ENCODE data around the gene CBR3.

The CBR3 gene

GRCh38 chr21:36183144-36183795 lies 48.4 kb downstream of the CBR3 start:
- no peak overlapping the region for H3K27ac ChIP-seq (ENCODE audit: extremely low read depth, low read depth, low read length)
- H3K36me3 ChIP-seq (ENCODE audit: control insufficient read depth in 2 of 2, insufficient read depth in 1 of 2, low read length in 2 of 2), result no peaks in the 10 kb centered on the region
- peaks cover 7% of the 10 kb centered on the region for H3K4me1 ChIP-seq (ENCODE audit: control insufficient read depth, insufficient read depth, low read length)
- TF ChIP-seq KLF1 (tag by site-specific recombination; IDR thresholded peaks at IDR 0.05) (no peak), ZNF664 (tag by site-specific recombination; IDR thresholded peaks at IDR 0.05) (0 out of 2 replicates have a peak, but pooled peaks have one; percentile 28), ZNF341 (tag by site-specific recombination; IDR thresholded peaks at IDR 0.05; ENCODE audit: low read depth) (peak; percentile 12; the same call in 1 of the 2 replicates)
- CTCF ChIA-PET, result interaction anchor here (0.5 to 0.9 kb wide), 4 partner anchors 16 to 807 kb away, joined by 3 read pairs; no protein-coding TSS in a partner anchor
- POLR2A ChIA-PET, result no interaction called here
- H3K4me3 ChIP-seq (ENCODE audit: low read depth, low read length), result no peak overlapping the region
- H3K9me3 ChIP-seq (ENCODE audit: control insufficient read depth, insufficient read depth, low read depth, low read length), result no peaks in the 10 kb centered on the region

- CTCF ChIA-PET, result interaction anchor here (0.9 kb wide), 1 partner anchor 14 kb away, joined by 3 read pairs; no protein-coding TSS in a partner anchor
- no peak overlapping the region for H3K27ac ChIP-seq (ENCODE audit: extremely low read depth, low read depth, low read length)
- POLR2A ChIA-PET, result interaction anchor here (0.6 kb wide), 1 partner anchor 11 kb away, joined by 3 read pairs; no protein-coding TSS in a partner anchor
- H3K4me1 ChIP-seq (ENCODE audit: control insufficient read depth, insufficient read depth, low read length), result peaks cover 11% of the 10 kb centered on the region
- TF ChIP-seq GLI4 (tag by site-specific recombination; IDR thresholded peaks at IDR 0.05) (no peak), ZBTB48 (tag by site-specific recombination; IDR thresholded peaks at IDR 0.05) (no peak), ZNF184 (tag by site-specific recombination; IDR thresholded peaks at IDR 0.05) (no peak), ZNF324 (tag by site-specific recombination; IDR thresholded peaks at IDR 0.05) (no peak), EGR2 (tag by site-specific recombination; IDR thresholded peaks at IDR 0.05; ENCODE audit: low read depth) (peak; percentile 82), ZNF501 (tag by site-specific recombination; IDR thresholded peaks at IDR 0.05) (no peak), KLF1 (tag by site-specific recombination; IDR thresholded peaks at IDR 0.05) (no peak), ZFHX2 (tag by site-specific recombination; conservative IDR thresholded peaks at IDR 0.05) (peak; percentile 56)
- H3K9me3 ChIP-seq (ENCODE audit: control insufficient read depth, insufficient read depth, low read depth, low read length), result no peaks in the 10 kb centered on the region
- no peaks in the 10 kb centered on the region for H3K36me3 ChIP-seq (ENCODE audit: control insufficient read depth in 2 of 2, insufficient read depth in 1 of 2, low read length in 2 of 2)
- no peak overlapping the region for H3K4me3 ChIP-seq (ENCODE audit: low read depth, low read length)
Measured at GRCh38 chr21:36184545-36184944, 49.7 kb downstream of the CBR3 start.

GRCh38 chr21:36185523-36185922 lies 50.6 kb downstream of the CBR3 start:
- no peak overlapping the region for H3K4me3 ChIP-seq (ENCODE audit: low read depth, low read length)
- H3K9me3 ChIP-seq (ENCODE audit: control insufficient read depth, insufficient read depth, low read depth, low read length), result no peaks in the 10 kb centered on the region
- H3K27ac ChIP-seq (ENCODE audit: extremely low read depth, low read depth, low read length), result no peak overlapping the region
- no peak for TF ChIP-seq KLF1 (tag by site-specific recombination; IDR thresholded peaks at IDR 0.05)
- TF ChIP-seq, protein P1, sequence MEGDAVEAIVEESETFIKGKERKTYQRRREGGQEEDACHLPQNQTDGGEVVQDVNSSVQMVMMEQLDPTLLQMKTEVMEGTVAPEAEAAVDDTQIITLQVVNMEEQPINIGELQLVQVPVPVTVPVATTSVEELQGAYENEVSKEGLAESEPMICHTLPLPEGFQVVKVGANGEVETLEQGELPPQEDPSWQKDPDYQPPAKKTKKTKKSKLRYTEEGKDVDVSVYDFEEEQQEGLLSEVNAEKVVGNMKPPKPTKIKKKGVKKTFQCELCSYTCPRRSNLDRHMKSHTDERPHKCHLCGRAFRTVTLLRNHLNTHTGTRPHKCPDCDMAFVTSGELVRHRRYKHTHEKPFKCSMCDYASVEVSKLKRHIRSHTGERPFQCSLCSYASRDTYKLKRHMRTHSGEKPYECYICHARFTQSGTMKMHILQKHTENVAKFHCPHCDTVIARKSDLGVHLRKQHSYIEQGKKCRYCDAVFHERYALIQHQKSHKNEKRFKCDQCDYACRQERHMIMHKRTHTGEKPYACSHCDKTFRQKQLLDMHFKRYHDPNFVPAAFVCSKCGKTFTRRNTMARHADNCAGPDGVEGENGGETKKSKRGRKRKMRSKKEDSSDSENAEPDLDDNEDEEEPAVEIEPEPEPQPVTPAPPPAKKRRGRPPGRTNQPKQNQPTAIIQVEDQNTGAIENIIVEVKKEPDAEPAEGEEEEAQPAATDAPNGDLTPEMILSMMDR (tag by site-specific recombination; IDR thresholded peaks at IDR 0.05), result no peak
- no peak for TF ChIP-seq ZNF707 (tag by site-specific recombination; IDR thresholded peaks at IDR 0.05)
- no peak for TF ChIP-seq GLI2 (tag by site-specific recombination; IDR thresholded peaks at IDR 0.05; ENCODE audit: borderline replicate concordance, low read depth)
- TF ChIP-seq ZNF629 (tag by site-specific recombination; IDR thresholded peaks at IDR 0.05), result no peak
- TF ChIP-seq ZBTB1 (tag by site-specific recombination; IDR thresholded peaks at IDR 0.05), result no peak
- TF ChIP-seq SCRT1 (tag by site-specific recombination; IDR thresholded peaks at IDR 0.05; ENCODE audit: borderline replicate concordance), result no peak
- TF ChIP-seq ZNF175 (tag by site-specific recombination; IDR thresholded peaks at IDR 0.05), result no peak
- TF ChIP-seq ZNF324 (tag by site-specific recombination; IDR thresholded peaks at IDR 0.05), result no peak
- TF ChIP-seq, protein P2, sequence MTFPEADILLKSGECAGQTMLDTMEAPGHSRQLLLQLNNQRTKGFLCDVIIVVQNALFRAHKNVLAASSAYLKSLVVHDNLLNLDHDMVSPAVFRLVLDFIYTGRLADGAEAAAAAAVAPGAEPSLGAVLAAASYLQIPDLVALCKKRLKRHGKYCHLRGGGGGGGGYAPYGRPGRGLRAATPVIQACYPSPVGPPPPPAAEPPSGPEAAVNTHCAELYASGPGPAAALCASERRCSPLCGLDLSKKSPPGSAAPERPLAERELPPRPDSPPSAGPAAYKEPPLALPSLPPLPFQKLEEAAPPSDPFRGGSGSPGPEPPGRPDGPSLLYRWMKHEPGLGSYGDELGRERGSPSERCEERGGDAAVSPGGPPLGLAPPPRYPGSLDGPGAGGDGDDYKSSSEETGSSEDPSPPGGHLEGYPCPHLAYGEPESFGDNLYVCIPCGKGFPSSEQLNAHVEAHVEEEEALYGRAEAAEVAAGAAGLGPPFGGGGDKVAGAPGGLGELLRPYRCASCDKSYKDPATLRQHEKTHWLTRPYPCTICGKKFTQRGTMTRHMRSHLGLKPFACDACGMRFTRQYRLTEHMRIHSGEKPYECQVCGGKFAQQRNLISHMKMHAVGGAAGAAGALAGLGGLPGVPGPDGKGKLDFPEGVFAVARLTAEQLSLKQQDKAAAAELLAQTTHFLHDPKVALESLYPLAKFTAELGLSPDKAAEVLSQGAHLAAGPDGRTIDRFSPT (tag by site-specific recombination; IDR thresholded peaks at IDR 0.05), result no peak
- TF ChIP-seq PRDM1 (tag by site-specific recombination; IDR thresholded peaks at IDR 0.05), result no peak
- no peak for TF ChIP-seq ZNF239 (tag by site-specific recombination; IDR thresholded peaks at IDR 0.05)
- TF ChIP-seq MYNN (tag by site-specific recombination; IDR thresholded peaks at IDR 0.05; ENCODE audit: borderline replicate concordance), result no peak
- no peak for TF ChIP-seq REST (tag by site-specific recombination; IDR thresholded peaks at IDR 0.05)
- no peaks in the 10 kb centered on the region for H3K36me3 ChIP-seq (ENCODE audit: control insufficient read depth in 2 of 2, insufficient read depth in 1 of 2, low read length in 2 of 2)
- ChIA-PET CTCF (interaction anchor here (0.6 kb wide), 1 partner anchor 45 kb away, joined by 3 read pairs; no protein-coding TSS in a partner anchor), POLR2A (no interaction called here)
- peaks cover 11% of the 10 kb centered on the region for H3K4me1 ChIP-seq (ENCODE audit: control insufficient read depth, insufficient read depth, low read length)
